ENCODE data around the gene CD6. TPM values are rescaled to one million over a fixed set of nuclear protein-coding genes. Genes with fewer than 3 reads are reported as not detected.

The CD6 gene
- total and polyA plus RNA-seq, 2 donors (not counting 3 experiments of a cell fraction or from before 2014, with no cell fraction given), result not detected

GRCh38 chr11:60924906-60925853, 46.3 kb upstream of the CD6 start:
- Histone ChIP-seq H3K4me3 (replicated peaks in 1 of 3; ENCODE audit: insufficient read depth in 1 of 3, low read depth in 1 of 3, low read length in 3 of 3) (peak overlapping the region; percentile 39 to 80 (median 44)), H3K9ac (replicated peaks; ENCODE audit: extremely low read depth, insufficient read depth, low read length) (peak overlapping the region; percentile 63), H3K27me3 (ENCODE audit: control insufficient read depth in 2 of 2, insufficient read depth in 2 of 2, low read length in 2 of 2) (no peaks in the 10 kb centered on the region), H3K4me2 (ENCODE audit: insufficient read depth, low read length) (peak overlapping the region; percentile 47), H4K20me1 (replicated peaks; ENCODE audit: control insufficient read depth, extremely low read depth, insufficient read depth, low read length) (no peaks in the 10 kb centered on the region), H3K79me2 (ENCODE audit: control insufficient read depth, insufficient read depth, low read length) (no peaks in the 10 kb centered on the region), H3K9me3 (replicated peaks; ENCODE audit: control insufficient read depth, insufficient read depth, low read length) (no peaks in the 10 kb centered on the region), H3K4me1 (ENCODE audit: control insufficient read depth, extremely low read depth, insufficient read depth, low read length) (peaks cover 10% of the 10 kb centered on the region), H2AFZ (ENCODE audit: low read depth, low read length) (peak overlapping the region; percentile 33), H3K36me3 (ENCODE audit: control insufficient read depth in 2 of 2, extremely low read depth in 1 of 2, insufficient read depth in 2 of 2, low read length in 2 of 2) (peaks cover 7 to 35% of the 10 kb centered on the region in 2 experiments), H3K27ac (ENCODE audit: insufficient read depth, low read depth, low read length) (no peak overlapping the region), H3K9me1 (replicated peaks; ENCODE audit: control insufficient read depth, extremely low read depth, insufficient read depth, low read length) (no peaks in the 10 kb centered on the region)
- DNase-seq (ENCODE audit: low read depth, low spot score) (no peak), FAIRE-seq (peak; percentile 26)
- intact Hi-C loops (cut with micrococcal nuclease) (loop anchor here (1.0 kb wide), 1 partner anchor 10 kb away; no protein-coding TSS in a partner anchor), dilution Hi-C loops (cut with MboI; ENCODE audit: extremely low pct_ligation_motif_present, low sequenced_read_pairs) (no loop called here)
- CTCF ChIA-PET, result interaction anchor here (1.0 kb wide), 1 partner anchor 83 kb away, joined by 3 read pairs; no protein-coding TSS in a partner anchor
- POLR2A ChIA-PET, result interaction anchor here (0.6 kb wide), 1 partner anchor 15 kb away, joined by 3 read pairs; no protein-coding TSS in a partner anchor
- no TSS peak for BruUV-seq (replicated peaks)
- TF ChIP-seq MYC (IDR thresholded peaks at IDR 0.05; ENCODE audit: low read depth, low read length) (no peak), POLR2AphosphoS5 (IDR thresholded peaks at IDR 0.05; ENCODE audit: insufficient read depth, low read depth, low read length) (no peak), FOS (IDR thresholded peaks at IDR 0.05; ENCODE audit: borderline replicate concordance, insufficient read depth, low read length) (no peak), GATA2 (IDR thresholded peaks at IDR 0.05; ENCODE audit: insufficient read depth, insufficient read length, low read depth, low read length) (no peak)

DNA sequence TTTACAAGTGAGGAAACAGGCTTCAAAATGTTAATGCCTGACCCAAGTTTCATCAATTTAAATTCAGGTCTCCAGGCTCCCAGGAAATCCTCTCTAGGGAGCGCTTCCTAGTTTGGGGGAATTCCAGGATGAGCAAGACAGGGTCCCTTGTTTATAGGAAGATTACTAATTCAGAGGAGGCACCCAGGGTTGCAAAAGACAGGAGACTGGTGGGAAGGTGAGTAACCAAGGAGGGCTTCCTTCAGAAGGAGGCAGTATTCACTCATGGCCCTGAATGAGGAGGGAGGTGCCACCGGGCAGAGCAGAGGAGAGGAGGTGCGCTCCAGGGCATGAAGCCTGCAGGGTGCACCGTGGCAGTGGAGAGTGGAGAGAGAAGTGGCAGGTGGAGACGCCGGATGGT, 45.6 kb upstream of the CD6 start:
- Histone ChIP-seq H2AFZ (ENCODE audit: low read depth, low read length) (no peak overlapping the region), H3K27ac (ENCODE audit: insufficient read depth, low read depth, low read length) (no peak overlapping the region), H3K4me2 (ENCODE audit: insufficient read depth, low read length) (no peak overlapping the region), H3K9me3 (replicated peaks; ENCODE audit: control insufficient read depth, insufficient read depth, low read length) (no peaks in the 10 kb centered on the region), H3K79me2 (ENCODE audit: control insufficient read depth, insufficient read depth, low read length) (no peaks in the 10 kb centered on the region), H3K27me3 (ENCODE audit: control insufficient read depth in 2 of 2, insufficient read depth in 2 of 2, low read length in 2 of 2) (no peaks in the 10 kb centered on the region), H3K9me1 (replicated peaks; ENCODE audit: control insufficient read depth, extremely low read depth, insufficient read depth, low read length) (no peaks in the 10 kb centered on the region), H4K20me1 (replicated peaks; ENCODE audit: control insufficient read depth, extremely low read depth, insufficient read depth, low read length) (no peaks in the 10 kb centered on the region), H3K4me1 (ENCODE audit: control insufficient read depth, extremely low read depth, insufficient read depth, low read length) (peaks cover 10% of the 10 kb centered on the region), H3K9ac (replicated peaks; ENCODE audit: extremely low read depth, insufficient read depth, low read length) (no peak overlapping the region), H3K36me3 (ENCODE audit: control insufficient read depth in 2 of 2, extremely low read depth in 1 of 2, insufficient read depth in 2 of 2, low read length in 2 of 2) (peaks cover 7 to 36% of the 10 kb centered on the region in 2 experiments), H3K4me3 (replicated peaks in 1 of 3; ENCODE audit: insufficient read depth in 1 of 3, low read depth in 1 of 3, low read length in 3 of 3) (no peak overlapping the region)
- FAIRE-seq (no peak), DNase-seq (ENCODE audit: low read depth, low spot score) (no peak)
- CTCF ChIA-PET, result interaction anchor here (1.0 kb wide), 1 partner anchor 83 kb away, joined by 3 read pairs; no protein-coding TSS in a partner anchor
- no TSS peak for BruUV-seq (replicated peaks)
- dilution Hi-C loops (cut with MboI; ENCODE audit: extremely low pct_ligation_motif_present, low sequenced_read_pairs), result no loop called here
- POLR2A ChIA-PET, result interaction anchor here (0.6 kb wide), 1 partner anchor 14 kb away, joined by 3 read pairs; no protein-coding TSS in a partner anchor
- intact Hi-C loops (cut with micrococcal nuclease), result no loop called here
- TF ChIP-seq EZH2 (IDR thresholded peaks at IDR 0.05; ENCODE audit: borderline replicate concordance, low read depth, low read length, severe bottlenecking), result no peak
- TF ChIP-seq, protein P1, sequence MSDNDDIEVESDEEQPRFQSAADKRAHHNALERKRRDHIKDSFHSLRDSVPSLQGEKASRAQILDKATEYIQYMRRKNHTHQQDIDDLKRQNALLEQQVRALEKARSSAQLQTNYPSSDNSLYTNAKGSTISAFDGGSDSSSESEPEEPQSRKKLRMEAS (IDR thresholded peaks at IDR 0.05; ENCODE audit: insufficient read depth, insufficient read length), result no peak
- no peak for TF ChIP-seq CTCF (IDR thresholded peaks at IDR 0.05; ENCODE audit: extremely low read depth in 1 of 2, insufficient read depth in 1 of 2, low read depth in 1 of 2, low read length in 2 of 2)
- no peak for TF ChIP-seq JUN (IDR thresholded peaks at IDR 0.05; ENCODE audit: borderline replicate concordance, insufficient read depth, insufficient read length, low read depth)
- no peak for TF ChIP-seq GATA2 (IDR thresholded peaks at IDR 0.05; ENCODE audit: insufficient read depth, insufficient read length, low read depth, low read length)
- TF ChIP-seq FOS (IDR thresholded peaks at IDR 0.05; ENCODE audit: borderline replicate concordance, insufficient read depth, low read length), result no peak
- TF ChIP-seq POLR2AphosphoS5 (IDR thresholded peaks at IDR 0.05; ENCODE audit: insufficient read depth, low read depth, low read length), result no peak
- TF ChIP-seq POLR2A (IDR thresholded peaks at IDR 0.05; ENCODE audit: low read depth, low read length), result no peak
- no peak for TF ChIP-seq MYC (IDR thresholded peaks at IDR 0.05; ENCODE audit: low read depth, low read length)
